HepG2 (cell line): ENCODE results near the gene TEDC2. TPM values are rescaled to one million over a fixed set of nuclear protein-coding genes. Genes with fewer than 3 reads are reported as not detected.

Experiments
- AKAP8 ChIP-seq: sonication (generic); formaldehyde crosslinking; IDR thresholded peaks from 2 replicates; pipeline ENCODE4 v1.5.1; 2020; ENCODE audit warnings: mild to moderate bottlenecking, missing genetic modification reagents
- BHLHE40 ChIP-seq: IDR thresholded peaks from 2 replicates; pipeline ENCODE4 v1.6.1; 2011; ENCODE audit warnings: low read length, improper control_type of control experiment
- CTCF ChIP-seq: sonication (generic); formaldehyde crosslinking; IDR thresholded peaks from 2 replicates; pipeline ENCODE4 v1.5.0; 2020; ENCODE audit warnings: mild to moderate bottlenecking, missing genetic modification reagents, moderate library complexity
- FOXC1 ChIP-seq: sonication (generic); formaldehyde crosslinking; IDR thresholded peaks from 2 replicates; pipeline ENCODE4 v1.8.0; 2022; ENCODE audit warnings: mild to moderate bottlenecking, missing genetic modification reagents, borderline replicate concordance
- HMGXB4 ChIP-seq, 2 experiments: sonication (generic) in 1 of 2; formaldehyde crosslinking in 1 of 2; IDR thresholded peaks; 2 replicates each; pipeline versions ENCODE4 v1.4.0 to v1.6.1; 2018 to 2020; ENCODE audit warnings: missing genetic modification reagents in 2 of 2, borderline replicate concordance in 1 of 2, low read depth in 1 of 2, mild to moderate bottlenecking in 1 of 2, missing biosample characterization in 1 of 2
- HNF1B ChIP-seq: sonication (generic); formaldehyde crosslinking; IDR thresholded peaks from 2 replicates; pipeline ENCODE4 v1.5.1; 2020; ENCODE audit warnings: mild to moderate bottlenecking, moderate library complexity, missing genetic modification reagents
- MAFK ChIP-seq, 2 experiments: IDR thresholded peaks in 1 of 2; conservative IDR thresholded peaks in 1 of 2; 2 replicates each; pipeline ENCODE4 v1.6.1; 2011; ENCODE audit warnings: improper control_type of control experiment in 2 of 2, low read length in 2 of 2
- MAZ ChIP-seq, 2 experiments: sonication (generic) in 1 of 2; formaldehyde crosslinking in 1 of 2; IDR thresholded peaks; 2 replicates each; pipeline versions ENCODE4 v1.5.0 to v1.6.1; 2012 to 2020; ENCODE audit warnings: low read depth in 2 of 2, mild to moderate bottlenecking in 2 of 2, borderline replicate concordance in 1 of 2, improper control_type of control experiment in 1 of 2, low read length in 1 of 2, missing genetic modification reagents in 1 of 2, moderate library complexity in 1 of 2
- NCOA1 ChIP-seq: sonication (generic); formaldehyde crosslinking; IDR thresholded peaks from 2 replicates; pipeline ENCODE4 v1.9.0; 2021; ENCODE audit warnings: missing genetic modification reagents
- RAD21 ChIP-seq: fragments of 450-650 bp; formaldehyde crosslinking; IDR thresholded peaks from 2 replicates; pipeline ENCODE4 v1.5.0; 2020; ENCODE audit warnings: mild to moderate bottlenecking
- RARA ChIP-seq: IDR thresholded peaks from 2 replicates; pipeline ENCODE4 v1.6.1; 2016; ENCODE audit warnings: missing genetic modification reagents, missing compliant biosample characterization
- SMC3 ChIP-seq: IDR thresholded peaks from 2 replicates; pipeline ENCODE4 v1.6.1; 2011; ENCODE audit warnings: low read length, improper control_type of control experiment
- SP2 ChIP-seq: sonication (generic); formaldehyde crosslinking; IDR thresholded peaks from 2 replicates; pipeline ENCODE4 v1.5.1; 2020; ENCODE audit warnings: mild to moderate bottlenecking, missing genetic modification reagents
- U2AF1 ChIP-seq: fragments of 200-400 bp; formaldehyde crosslinking; optimal IDR thresholded peaks from 2 replicates; pipeline ENCODE3; 2017; ENCODE audit warnings: mild to moderate bottlenecking, low read depth, low read length
- ZBTB20 ChIP-seq: sonication (generic); formaldehyde crosslinking; IDR thresholded peaks from 2 replicates; pipeline ENCODE4 v1.8.1; 2023; ENCODE audit warnings: missing genetic modification reagents, low read depth, mild to moderate bottlenecking, borderline replicate concordance
- ZGPAT ChIP-seq: IDR thresholded peaks from 2 replicates; pipeline ENCODE4 v1.6.1; 2016; ENCODE audit warnings: mild to moderate bottlenecking
- ZNF138 ChIP-seq: sonication (generic); formaldehyde crosslinking; IDR thresholded peaks from 2 replicates; pipeline ENCODE4 v1.5.0; 2020; ENCODE audit warnings: mild to moderate bottlenecking, low read depth, missing genetic modification reagents
- ZNF468 ChIP-seq: sonication (generic); formaldehyde crosslinking; IDR thresholded peaks from 2 replicates; pipeline ENCODE4 v1.8.0; 2022; ENCODE audit warnings: mild to moderate bottlenecking, moderate library complexity, missing genetic modification reagents
- ZNF510 ChIP-seq: sonication (generic); formaldehyde crosslinking; IDR thresholded peaks from 2 replicates; pipeline ENCODE4 v1.4.0; 2020; ENCODE audit warnings: low read depth, mild to moderate bottlenecking, missing genetic modification reagents
- ZNF572 ChIP-seq: sonication (generic); formaldehyde crosslinking; IDR thresholded peaks from 2 replicates; pipeline ENCODE4 v1.5.1; 2020; ENCODE audit warnings: mild to moderate bottlenecking, missing genetic modification reagents
- ZSCAN25 ChIP-seq: sonication (generic); formaldehyde crosslinking; IDR thresholded peaks from 2 replicates; pipeline ENCODE4 v1.8.0; 2022; ENCODE audit warnings: mild to moderate bottlenecking, missing genetic modification reagents
- polyA plus RNA-seq, 8 experiments: library from polyadenylated mRNA; depleted of rRNA in 3 of 8; stranded (reverse) in 7 of 8; unstranded in 1 of 8; fragments of >200 nt; fragmentation: Illumina TruSeq in 4 of 8; extraction: Trizol in 4 of 8; gene quantifications; 2 replicates each; pipeline versions ENCODE4 v1.2.1 to v1.2.3, GENCODE V29; 2011 to 2016; ENCODE audit warnings: low read depth in 4 of 8, missing spikeins in 1 of 8, mixed read lengths in 1 of 8; ENCODE audit not compliant: insufficient read depth in 1 of 8
- total RNA-seq, 5 experiments: library from RNA; depleted of rRNA; stranded (reverse); fragments of >200 nt; fragmentation: Illumina TruSeq; extraction: Trizol; gene quantifications; 2 replicates each; pipeline ENCODE4 v1.2.3, GENCODE V29; 2016; ENCODE audit warnings: low read depth in 1 of 5

The TEDC2 gene
- total and polyA plus RNA-seq, 2 of the 13 experiments (the other 11 are each of a cell fraction or from before 2014, with no cell fraction given): 6.2 to 24.4 TPM

GRCh38 chr16:2500918-2501750 is 41.2 kb downstream of the TEDC2 start (continued):
- TF ChIP-seq RARA (CRISPR knock-in tag): 0 out of 2 replicates have a peak, but pooled peaks have one; percentile 6
- TF ChIP-seq HMGXB4 (CRISPR knock-in tag; IDR thresholded peaks at IDR 0.05; ENCODE audit: borderline replicate concordance in 1 of 2, low read depth in 1 of 2): peak in 1 of 2 experiments; percentile 60; a peak in 2 of 4 replicates
- no peak for TF ChIP-seq ZNF138 (CRISPR knock-in tag)
- no peak for TF ChIP-seq ZNF510 (CRISPR knock-in tag)
- TF ChIP-seq MAZ (IDR thresholded peaks at IDR 0.05; ENCODE audit: borderline replicate concordance, low read depth, low read length): no peak
- TF ChIP-seq MAZ (CRISPR knock-in tag; IDR thresholded peaks at IDR 0.05; ENCODE audit: low read depth): peak; percentile 67; the same call in 1 of the 2 replicates
- no peak for TF ChIP-seq U2AF1
- TF ChIP-seq ZSCAN25 (CRISPR knock-in tag): no peak
- TF ChIP-seq HNF1B (CRISPR knock-in tag): 0 out of 2 replicates have a peak, but pooled peaks have one; percentile 48
- TF ChIP-seq SMC3: peak; percentile 61; the same call in 1 of the 2 replicates
- no peak for TF ChIP-seq MAFK (conservative IDR thresholded peaks at IDR 0.05 in 1 of 2, IDR thresholded peaks at IDR 0.05 in 1 of 2; ENCODE audit: low read length in 2 of 2)
- TF ChIP-seq ZBTB20: peak; percentile 65; the same call in 1 of the 2 replicates
- peak; percentile 44; the same call in 1 of the 2 replicates for TF ChIP-seq AKAP8
- 0 out of 2 replicates have a peak, but pooled peaks have one; percentile 40 for TF ChIP-seq FOXC1 (CRISPR knock-in tag)
- TF ChIP-seq NCOA1 (CRISPR knock-in tag): 0 out of 2 replicates have a peak, but pooled peaks have one; percentile 55
- TF ChIP-seq CTCF (CRISPR knock-in tag): peak; percentile 99
- no peak for TF ChIP-seq ZNF572
- TF ChIP-seq ZGPAT (CRISPR knock-in tag): 0 out of 2 replicates have a peak, but pooled peaks have one; percentile 38
- TF ChIP-seq SP2: no peak; the same call in 1 of the 2 replicates
- 0 out of 2 replicates have a peak, but pooled peaks have one; percentile 44 for TF ChIP-seq BHLHE40
- TF ChIP-seq ZNF468: no peak
- peak; percentile 98 for TF ChIP-seq RAD21
